PC-3 (cell line): ENCODE measurements around the gene ASPN.

Source experiments
- CTCF ChIP-seq: fragments of 300-600 bp; sonication (generic); conservative IDR thresholded peaks from 2 replicates; pipeline ENCODE4 v1.5.1; 2017; ENCODE audit warnings: antibody characterized with exemption, low read depth, mild to moderate bottlenecking, low read length
- EZH2 ChIP-seq: fragments of 300-600 bp; sonication (generic); IDR thresholded peaks from one replicate; pipeline ENCODE4 v1.6.1; 2017; ENCODE audit warnings: antibody characterized with exemption, mild to moderate bottlenecking, low read length; ENCODE audit not compliant: unreplicated experiment

- TF ChIP-seq CTCF: no peak
- no peak for TF ChIP-seq EZH2
These were observed 14.3 kb upstream of the ASPN start for GRCh38 chr9:92496396-92497176.
